ENCODE data around the gene ETV3L. TPM values are rescaled to one million over a fixed set of nuclear protein-coding genes. Genes with fewer than 3 reads are reported as not detected.

The ETV3L gene
- total and polyA plus RNA-seq, 2 experiments from 2014 or later, result not detected

DNA sequence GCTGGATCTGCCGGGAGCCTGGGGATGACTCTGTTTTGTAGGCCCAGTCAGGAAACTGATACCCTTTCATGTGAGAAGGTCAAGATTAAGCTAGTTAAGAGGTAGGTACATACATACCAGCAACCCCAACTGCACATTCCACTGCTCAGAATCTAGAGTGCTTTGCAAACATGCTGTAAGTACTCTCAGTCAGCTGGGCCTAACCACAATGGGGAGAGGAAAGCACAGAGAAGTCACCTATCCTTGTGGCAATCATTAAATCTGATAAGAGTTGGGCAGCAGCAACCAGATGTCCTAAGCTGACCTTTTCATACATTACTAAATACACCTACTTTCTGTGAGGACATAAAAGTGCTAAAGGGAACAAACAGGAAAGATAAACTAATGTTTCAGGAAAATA, 36.0 kb upstream of the ETV3L start:
- no peaks in the 10 kb centered on the region for H3K9me2 ChIP-seq (replicated peaks; ENCODE audit: insufficient read depth)
- peaks cover 21% of the 10 kb centered on the region for H4K20me1 ChIP-seq (ENCODE audit: insufficient read depth, poor library complexity, severe bottlenecking)
- TF ChIP-seq EZH2phosphoT487 (IDR thresholded peaks at IDR 0.05; ENCODE audit: low read depth, severe bottlenecking, unreplicated experiment) (no peak), EZH2 (IDR thresholded peaks at IDR 0.05; ENCODE audit: borderline replicate concordance) (no peak)
- TF ChIP-seq, protein P1, sequence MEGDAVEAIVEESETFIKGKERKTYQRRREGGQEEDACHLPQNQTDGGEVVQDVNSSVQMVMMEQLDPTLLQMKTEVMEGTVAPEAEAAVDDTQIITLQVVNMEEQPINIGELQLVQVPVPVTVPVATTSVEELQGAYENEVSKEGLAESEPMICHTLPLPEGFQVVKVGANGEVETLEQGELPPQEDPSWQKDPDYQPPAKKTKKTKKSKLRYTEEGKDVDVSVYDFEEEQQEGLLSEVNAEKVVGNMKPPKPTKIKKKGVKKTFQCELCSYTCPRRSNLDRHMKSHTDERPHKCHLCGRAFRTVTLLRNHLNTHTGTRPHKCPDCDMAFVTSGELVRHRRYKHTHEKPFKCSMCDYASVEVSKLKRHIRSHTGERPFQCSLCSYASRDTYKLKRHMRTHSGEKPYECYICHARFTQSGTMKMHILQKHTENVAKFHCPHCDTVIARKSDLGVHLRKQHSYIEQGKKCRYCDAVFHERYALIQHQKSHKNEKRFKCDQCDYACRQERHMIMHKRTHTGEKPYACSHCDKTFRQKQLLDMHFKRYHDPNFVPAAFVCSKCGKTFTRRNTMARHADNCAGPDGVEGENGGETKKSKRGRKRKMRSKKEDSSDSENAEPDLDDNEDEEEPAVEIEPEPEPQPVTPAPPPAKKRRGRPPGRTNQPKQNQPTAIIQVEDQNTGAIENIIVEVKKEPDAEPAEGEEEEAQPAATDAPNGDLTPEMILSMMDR (IDR thresholded peaks at IDR 0.05; ENCODE audit: poor library complexity), result no peak
- H3K4me2 ChIP-seq, result peak overlapping the region; percentile 85
- H3K9me3 ChIP-seq (ENCODE audit: low read depth), result no peaks in the 10 kb centered on the region
- no peaks in the 10 kb centered on the region for H3K27me3 ChIP-seq
- H3K27ac ChIP-seq, result peak overlapping the region; percentile 59
- peaks cover 34% of the 10 kb centered on the region for H3K4me1 ChIP-seq (ENCODE audit: insufficient read depth)
- 33% methylated on average over 1 of the region's 1 CpG for WGBS (ENCODE audit: low lambda C conversion rate, missing lambda C conversion rate)
- no peak overlapping the region for H3K4me3 ChIP-seq
- H2AFZ ChIP-seq, result no peak overlapping the region
- peaks cover 41% of the 10 kb centered on the region for H3K79me2 ChIP-seq
- DNase-seq (ENCODE audit: low spot score), result no peak
- H3K36me3 ChIP-seq (replicated peaks; ENCODE audit: insufficient read depth, low read depth), result no peaks in the 10 kb centered on the region

DNA sequence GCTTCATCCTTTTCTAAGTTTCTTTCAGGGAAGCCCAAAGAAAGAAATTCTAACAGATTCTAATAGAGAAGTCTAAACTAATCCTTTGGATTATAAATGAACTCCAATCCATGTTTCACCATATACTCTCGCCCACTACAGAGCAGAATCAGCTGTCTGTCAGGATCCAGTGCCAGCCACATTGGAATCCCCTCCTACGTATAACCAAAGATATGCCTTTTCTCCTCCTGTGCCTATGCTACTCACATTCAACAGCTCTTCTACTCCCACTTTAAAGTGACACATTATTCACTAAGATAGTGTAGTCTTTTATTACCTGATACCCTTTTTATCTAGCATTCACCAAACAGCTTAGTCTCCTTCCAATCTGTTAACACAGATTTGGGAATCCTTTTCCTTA, 35.5 kb upstream of the ETV3L start:
- no peak for DNase-seq (ENCODE audit: low spot score)
- Histone ChIP-seq H3K4me2 (peak overlapping the region; percentile 5), H2AFZ (no peak overlapping the region), H3K79me2 (peaks cover 41% of the 10 kb centered on the region), H4K20me1 (ENCODE audit: insufficient read depth, poor library complexity, severe bottlenecking) (peaks cover 21% of the 10 kb centered on the region), H3K27me3 (no peaks in the 10 kb centered on the region), H3K4me3 (no peak overlapping the region), H3K9me3 (ENCODE audit: low read depth) (no peaks in the 10 kb centered on the region), H3K36me3 (replicated peaks; ENCODE audit: insufficient read depth, low read depth) (no peaks in the 10 kb centered on the region), H3K4me1 (ENCODE audit: insufficient read depth) (peaks cover 34% of the 10 kb centered on the region), H3K9me2 (replicated peaks; ENCODE audit: insufficient read depth) (no peaks in the 10 kb centered on the region), H3K27ac (peak overlapping the region; percentile 15)
- 96% methylated on average over 2 of the region's 2 CpGs for WGBS (ENCODE audit: low lambda C conversion rate, missing lambda C conversion rate)
- TF ChIP-seq EZH2phosphoT487 (IDR thresholded peaks at IDR 0.05; ENCODE audit: low read depth, severe bottlenecking, unreplicated experiment) (no peak), EZH2 (IDR thresholded peaks at IDR 0.05; ENCODE audit: borderline replicate concordance) (no peak)
- TF ChIP-seq, protein P1 (IDR thresholded peaks at IDR 0.05; ENCODE audit: poor library complexity), result no peak

DNA sequence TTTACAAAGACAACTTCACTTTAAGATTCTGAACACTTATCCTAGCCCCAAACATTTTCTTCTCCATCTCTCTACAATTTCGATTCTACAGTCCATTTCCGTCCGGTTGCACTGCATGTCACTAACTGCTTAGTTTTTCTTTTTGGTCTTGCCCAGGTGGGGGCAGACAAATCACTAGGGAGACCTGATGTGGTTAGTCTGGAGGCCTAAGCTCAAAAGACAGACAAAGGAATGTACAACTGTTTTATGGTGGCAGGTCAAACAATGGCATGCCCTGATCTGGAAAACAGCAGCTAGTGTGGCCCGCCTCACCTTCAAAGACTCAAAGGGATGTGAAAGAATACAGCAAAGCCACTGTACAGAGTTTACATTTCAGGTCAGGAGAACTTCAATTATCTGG, 34.8 kb upstream of the ETV3L start:
- no peaks in the 10 kb centered on the region for H3K9me3 ChIP-seq (ENCODE audit: low read depth)
- WGBS (ENCODE audit: low lambda C conversion rate, missing lambda C conversion rate), result 79% methylated on average over 4 of the region's 4 CpGs
- H3K4me1 ChIP-seq (ENCODE audit: insufficient read depth), result peaks cover 32% of the 10 kb centered on the region
- TF ChIP-seq EZH2phosphoT487 (IDR thresholded peaks at IDR 0.05; ENCODE audit: low read depth, severe bottlenecking, unreplicated experiment) (no peak), EZH2 (IDR thresholded peaks at IDR 0.05; ENCODE audit: borderline replicate concordance) (no peak)
- TF ChIP-seq, protein P1 (IDR thresholded peaks at IDR 0.05; ENCODE audit: poor library complexity), result no peak
- H3K4me2 ChIP-seq, result peak overlapping the region; percentile 5
- H3K79me2 ChIP-seq, result peaks cover 46% of the 10 kb centered on the region
- H2AFZ ChIP-seq, result no peak overlapping the region
- no peaks in the 10 kb centered on the region for H3K27me3 ChIP-seq
- H3K36me3 ChIP-seq (replicated peaks; ENCODE audit: insufficient read depth, low read depth), result no peaks in the 10 kb centered on the region
- H4K20me1 ChIP-seq (ENCODE audit: insufficient read depth, poor library complexity, severe bottlenecking), result peaks cover 21% of the 10 kb centered on the region
- H3K27ac ChIP-seq, result peak overlapping the region; percentile 15
- no peak overlapping the region for H3K4me3 ChIP-seq
- no peak for DNase-seq (ENCODE audit: low spot score)
- H3K9me2 ChIP-seq (replicated peaks; ENCODE audit: insufficient read depth), result no peaks in the 10 kb centered on the region

DNA sequence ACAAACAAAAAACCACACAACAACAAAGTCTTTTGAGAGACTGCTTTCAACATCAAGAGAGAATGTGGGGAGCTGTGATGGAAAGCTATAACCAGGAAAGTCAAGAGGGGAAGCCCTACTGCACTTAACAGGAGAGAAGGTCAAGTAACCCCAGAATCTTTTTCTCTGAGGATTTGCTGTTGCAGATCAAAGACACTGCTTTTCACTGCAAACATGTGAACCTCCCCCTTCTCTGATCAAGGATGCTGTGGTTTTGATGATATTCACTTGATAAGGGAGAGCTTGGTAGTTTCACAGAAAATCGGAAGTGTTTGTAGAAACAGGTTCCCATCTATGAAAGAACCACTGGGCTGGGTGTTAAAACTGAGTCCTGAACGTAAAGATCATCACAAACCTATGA, 33.8 kb upstream of the ETV3L start:
- no peak for DNase-seq (ENCODE audit: low spot score)
- no peak overlapping the region for H3K4me2 ChIP-seq
- 69% methylated on average over 2 of the region's 2 CpGs for WGBS (ENCODE audit: low lambda C conversion rate, missing lambda C conversion rate)
- no peaks in the 10 kb centered on the region for H3K9me3 ChIP-seq (ENCODE audit: low read depth)
- H3K4me1 ChIP-seq (ENCODE audit: insufficient read depth), result peaks cover 26% of the 10 kb centered on the region
- peaks cover 21% of the 10 kb centered on the region for H4K20me1 ChIP-seq (ENCODE audit: insufficient read depth, poor library complexity, severe bottlenecking)
- no peak overlapping the region for H3K27ac ChIP-seq
- TF ChIP-seq EZH2 (IDR thresholded peaks at IDR 0.05; ENCODE audit: borderline replicate concordance) (no peak), EZH2phosphoT487 (IDR thresholded peaks at IDR 0.05; ENCODE audit: low read depth, severe bottlenecking, unreplicated experiment) (no peak)
- TF ChIP-seq, protein P1 (IDR thresholded peaks at IDR 0.05; ENCODE audit: poor library complexity), result no peak
- H3K4me3 ChIP-seq, result no peak overlapping the region
- H3K27me3 ChIP-seq, result no peaks in the 10 kb centered on the region
- H3K36me3 ChIP-seq (replicated peaks; ENCODE audit: insufficient read depth, low read depth), result no peaks in the 10 kb centered on the region
- H3K79me2 ChIP-seq, result peaks cover 49% of the 10 kb centered on the region
- H2AFZ ChIP-seq, result no peak overlapping the region
- H3K9me2 ChIP-seq (replicated peaks; ENCODE audit: insufficient read depth), result no peaks in the 10 kb centered on the region

All from hepatocyte (in vitro differentiated cells).